H9 (cell line): Measurements from ENCODE around the gene DYRK4. TPM values are rescaled to one million over a fixed set of nuclear protein-coding genes. Genes with fewer than 3 reads are reported as not detected.
A peak's percentile ranks its signal among the peaks of the same experiment; 100 is the strongest.

Experiments
- DNase-seq: peaks from one replicate; pipeline ENCODE4 v3.0.0-alpha.2; 2017
- H2AFZ ChIP-seq: one replicate; pipeline ENCODE4 v1.6.1; 2013; ENCODE audit warnings: mild to moderate bottlenecking, low read length, control low read depth, moderate library complexity
- H2AK5ac ChIP-seq: 2 replicates; pipeline ENCODE4 v1.6.1; 2013; ENCODE audit warnings: low read length, control low read depth, mixed read lengths; ENCODE audit not compliant: insufficient read length
- H2BK120ac ChIP-seq: one replicate; pipeline ENCODE4 v1.6.1; 2013; ENCODE audit warnings: low read depth, mild to moderate bottlenecking, low read length, control low read depth, inconsistent platforms; ENCODE audit not compliant: poor library complexity, severe bottlenecking
- H2BK12ac ChIP-seq: 2 replicates; pipeline ENCODE4 v1.6.1; 2013; ENCODE audit warnings: low read length, control low read depth, mixed read lengths, low read depth; ENCODE audit not compliant: insufficient read length
- H2BK15ac ChIP-seq: 2 replicates; pipeline ENCODE4 v1.6.1; 2013; ENCODE audit warnings: low read depth, low read length, control low read depth
- H2BK20ac ChIP-seq: one replicate; pipeline ENCODE4 v1.6.1; 2013; ENCODE audit warnings: low read depth, mild to moderate bottlenecking, low read length, control low read depth, inconsistent platforms; ENCODE audit not compliant: poor library complexity, severe bottlenecking
- H2BK5ac ChIP-seq: 2 replicates; pipeline ENCODE4 v1.6.1; 2013; ENCODE audit warnings: low read length, control low read depth, mixed read lengths; ENCODE audit not compliant: insufficient read length
- H3K14ac ChIP-seq: 2 replicates; pipeline ENCODE4 v1.6.1; 2013; ENCODE audit warnings: low read length, control low read depth; ENCODE audit not compliant: insufficient read depth
- H3K18ac ChIP-seq: 2 replicates; pipeline ENCODE4 v1.6.1; 2013; ENCODE audit warnings: low read depth, mild to moderate bottlenecking, mixed read lengths, low read length, control low read depth; ENCODE audit not compliant: insufficient read length
- H3K23ac ChIP-seq: 2 replicates; pipeline ENCODE4 v1.6.1; 2013; ENCODE audit warnings: low read length, control low read depth, mixed read lengths, low read depth; ENCODE audit not compliant: insufficient read length
- H3K23me2 ChIP-seq: 2 replicates; pipeline ENCODE4 v1.6.1; 2013; ENCODE audit warnings: low read depth, mild to moderate bottlenecking, mixed read lengths, low read length, control low read depth; ENCODE audit not compliant: insufficient read length, poor library complexity, severe bottlenecking
- H3K27ac ChIP-seq: 2 replicates; pipeline ENCODE4 v1.5.1; 2013; ENCODE audit warnings: low read length, control low read depth, mixed read lengths, low read depth; ENCODE audit not compliant: insufficient read length
- H3K27me3 ChIP-seq: 2 replicates; pipeline ENCODE4 v1.6.1; 2013; ENCODE audit warnings: low read length, control low read depth, inconsistent platforms; ENCODE audit not compliant: insufficient read depth
- H3K4ac ChIP-seq: 2 replicates; pipeline ENCODE4 v1.6.1; 2013; ENCODE audit warnings: low read depth, mild to moderate bottlenecking, control low read depth, inconsistent platforms, low read length, moderate library complexity
- H3K4me1 ChIP-seq: 2 replicates; pipeline ENCODE4 v1.6.1; 2013; ENCODE audit warnings: low read length, control low read depth, inconsistent platforms; ENCODE audit not compliant: insufficient read depth
- H3K4me2 ChIP-seq: 2 replicates; pipeline ENCODE4 v1.6.1; 2013; ENCODE audit warnings: low read length, control low read depth, mixed read lengths; ENCODE audit not compliant: insufficient read length, insufficient read depth
- H3K56ac ChIP-seq: 2 replicates; pipeline ENCODE4 v1.6.1; 2013; ENCODE audit warnings: low read depth, mild to moderate bottlenecking, mixed read lengths, low read length, control low read depth; ENCODE audit not compliant: insufficient read length
- H3K79me1 ChIP-seq: 2 replicates; pipeline ENCODE4 v1.6.1; 2013; ENCODE audit warnings: low read depth, mild to moderate bottlenecking, moderate library complexity, low read length, control low read depth, inconsistent platforms; ENCODE audit not compliant: insufficient read depth, poor library complexity, severe bottlenecking
- H3K79me2 ChIP-seq: 2 replicates; pipeline ENCODE4 v1.6.1; 2013; ENCODE audit warnings: low read length, control low read depth, inconsistent platforms; ENCODE audit not compliant: insufficient read depth
- H3K9ac ChIP-seq: 2 replicates; pipeline ENCODE4 v1.6.1; 2013; ENCODE audit warnings: low read length, control low read depth, mixed read lengths; ENCODE audit not compliant: insufficient read length; ENCODE audit errors: extremely low read depth
- H3K9me3 ChIP-seq: one replicate; pipeline ENCODE4 v1.6.1; 2013; ENCODE audit warnings: low read depth, low read length, inconsistent platforms; ENCODE audit not compliant: control insufficient read depth
- H3T11ph ChIP-seq: one replicate; pipeline ENCODE4 v1.6.1; 2013; ENCODE audit warnings: mild to moderate bottlenecking, low read length, control low read depth, inconsistent platforms
- H4K20me1 ChIP-seq: one replicate; pipeline ENCODE4 v1.6.1; 2013; ENCODE audit not compliant: control insufficient read depth, insufficient read length, insufficient read depth
- H4K5ac ChIP-seq: 2 replicates; pipeline ENCODE4 v1.6.1; 2013; ENCODE audit warnings: low read depth, mild to moderate bottlenecking, mixed read lengths, low read length, control low read depth; ENCODE audit not compliant: insufficient read length
- H4K8ac ChIP-seq: replicated peaks from 2 replicates; pipeline ENCODE4 v1.6.1; 2013; ENCODE audit warnings: low read length, control low read depth, mixed read lengths, low read depth; ENCODE audit not compliant: insufficient read length
- H4K91ac ChIP-seq: 2 replicates; pipeline ENCODE4 v1.6.1; 2013; ENCODE audit warnings: low read depth, mild to moderate bottlenecking, moderate library complexity, mixed read lengths, low read length, control low read depth; ENCODE audit not compliant: insufficient read length
- H3K27ac Mint-ChIP-seq, 3 experiments: 2 replicates in 2 of 3; 3 replicates in 1 of 3; pipeline ENCODE4 v1.8.0; 2020 to 2021; ENCODE audit warnings: mixed read lengths in 3 of 3, mild to moderate bottlenecking in 1 of 3, moderate library complexity in 1 of 3
- H3K27me3 Mint-ChIP-seq: 2 replicates; pipeline ENCODE4 v1.8.0; 2021; ENCODE audit warnings: low read depth, mild to moderate bottlenecking, moderate library complexity, mixed read lengths
- H3K36me3 Mint-ChIP-seq, 3 experiments: 2 replicates in 2 of 3; 3 replicates in 1 of 3; pipeline ENCODE4 v1.8.0; 2020 to 2021; ENCODE audit warnings: low read depth in 3 of 3, mixed read lengths in 3 of 3; ENCODE audit not compliant: insufficient read depth in 1 of 3
- H3K4me1 Mint-ChIP-seq, 2 experiments: 2 replicates each; pipeline ENCODE4 v1.8.0; 2020; ENCODE audit warnings: mixed read lengths in 2 of 2
- H3K4me3 Mint-ChIP-seq, 2 experiments: 2 replicates in 1 of 2; 3 replicates in 1 of 2; pipeline ENCODE4 v1.8.0; 2020 to 2021; ENCODE audit warnings: mild to moderate bottlenecking in 2 of 2, mixed read lengths in 2 of 2, moderate library complexity in 1 of 2
- H3K9me3 Mint-ChIP-seq, 2 experiments: 2 replicates in 1 of 2; 3 replicates in 1 of 2; pipeline ENCODE4 v1.8.0; 2020; ENCODE audit warnings: mild to moderate bottlenecking in 2 of 2, mixed read lengths in 2 of 2, moderate library complexity in 1 of 2
- CTCF ChIP-seq: fragments of 200-600 bp; sonication (generic); conservative IDR thresholded peaks from 3 replicates; pipeline ENCODE4 v1.8.0; 2021; ENCODE audit warnings: antibody characterized with exemption, mild to moderate bottlenecking
- WGBS: extraction: QIAGEN DNeasy Blood & Tissue Kit; methylation state at CpG from one replicate; pipeline ENCODE4 v1.1.7; 2013; ENCODE audit warnings: missing lambda C conversion rate, low lambda C conversion rate, mixed read lengths; ENCODE audit not compliant: insufficient read length; ENCODE audit errors: extremely low coverage; 5-methylcytosine and 5-hydroxymethylcytosine counted together
- total RNA-seq: library from RNA; stranded (reverse); gene quantifications from 2 replicates; pipeline ENCODE4 v1.2.1, GENCODE V29; 2021

The DYRK4 gene
- total RNA-seq, 1 experiment from 2014 or later = 15.5 TPM

GRCh38 chr12:4630262-4630661 lies 68.3 kb downstream of the DYRK4 start:
- no peak overlapping the region for H4K91ac ChIP-seq
- H2AFZ ChIP-seq = no peak overlapping the region
- no peak overlapping the region for H2BK5ac ChIP-seq
- no peaks in the 10 kb centered on the region for H3K23me2 ChIP-seq
- H3K4ac ChIP-seq = no peak overlapping the region
- H2BK12ac ChIP-seq = no peak overlapping the region
- Mint-ChIP-seq H3K4me1 (peaks cover 25 to 27% of the 10 kb centered on the region in 2 experiments), H3K4me3 (no peak overlapping the region), H3K27ac (peak overlapping the region in 1 of 3 experiments; percentile 81; a peak in 3 of 7 replicates), H3K9me3 (peaks cover 13 to 17% of the 10 kb centered on the region in 2 experiments), H3K27me3 (peaks cover 22% of the 10 kb centered on the region), H3K36me3 (peaks cover 2 to 13% (median 3%) of the 10 kb centered on the region in 3 experiments)
- no peak overlapping the region for H3K23ac ChIP-seq
- H3K79me1 ChIP-seq = no peaks in the 10 kb centered on the region
- no CpG with 5 or more reads among the region's 5 CpGs for WGBS
- H3K27me3 ChIP-seq = no peaks in the 10 kb centered on the region
- no peak overlapping the region for H3K56ac ChIP-seq
- no peaks in the 10 kb centered on the region for H3K79me2 ChIP-seq
- DNase-seq = no peak
- no peaks in the 10 kb centered on the region for H3K9me3 ChIP-seq
- no peak for TF ChIP-seq CTCF
- no peak overlapping the region for H3K18ac ChIP-seq
- H4K5ac ChIP-seq = no peak overlapping the region
- no peak overlapping the region for H3K9ac ChIP-seq
- H4K20me1 ChIP-seq = no peaks in the 10 kb centered on the region
- no peak overlapping the region for H3K4me2 ChIP-seq
- H2AK5ac ChIP-seq = no peak overlapping the region
- no peak overlapping the region for H2BK15ac ChIP-seq
- H3K14ac ChIP-seq = no peak overlapping the region
- H2BK120ac ChIP-seq = no peak overlapping the region
- H3T11ph ChIP-seq = no peak overlapping the region
- no peak overlapping the region for H2BK20ac ChIP-seq
- no peaks in the 10 kb centered on the region; the same call in 1 of the 2 replicates for H3K4me1 ChIP-seq
- H3K27ac ChIP-seq = no peak overlapping the region
- no peak overlapping the region for H4K8ac ChIP-seq
